Ecto neural progenitor cell (in vitro differentiated cells): ENCODE data around the gene USP10.

Experiments used
- DNase-seq: peaks from one replicate; pipeline ENCODE4 v3.0.0-alpha.2; 2018; ENCODE audit warnings: low spot score

Gene USP10

DNA sequence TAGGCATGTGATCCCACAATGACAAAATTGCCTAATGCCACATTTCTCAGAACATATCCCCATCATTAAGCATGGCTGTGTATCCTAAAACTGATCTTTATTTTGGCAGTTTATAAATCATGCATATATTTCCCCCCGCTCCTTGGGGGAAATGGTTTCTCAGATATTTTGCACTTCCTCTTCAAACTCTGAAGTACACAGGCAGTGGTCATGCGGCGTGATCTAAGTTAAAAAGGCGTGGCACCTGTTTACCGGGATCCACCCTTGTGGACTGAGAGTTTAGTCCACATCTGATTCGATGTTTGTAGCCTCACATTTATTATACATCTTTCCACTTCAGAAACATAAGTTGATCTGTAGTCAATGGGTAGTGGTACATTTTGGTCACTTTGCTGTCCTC lies 51.4 kb downstream of the USP10 start:
- DNase-seq = no peak

DNA sequence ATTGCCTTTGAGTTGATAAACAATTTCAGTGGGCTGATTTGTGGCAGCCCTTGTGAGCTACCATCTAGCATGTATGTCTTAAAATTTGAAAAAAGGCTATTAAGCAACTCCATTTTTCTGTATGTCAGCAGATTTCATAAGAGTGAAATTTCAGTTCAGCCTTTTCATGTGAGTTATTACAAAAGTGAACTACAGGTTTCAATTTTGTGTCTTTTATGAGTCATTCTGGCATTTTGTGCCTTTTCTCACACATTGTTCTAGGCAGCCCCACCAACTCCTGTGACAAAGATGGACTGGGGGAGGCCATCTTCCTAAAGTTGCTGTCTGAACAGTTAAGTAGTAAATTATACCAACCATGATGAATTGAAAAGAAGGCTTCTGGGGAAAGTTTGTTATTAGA lies 52.1 kb downstream of the USP10 start:
- no peak for DNase-seq

DNA sequence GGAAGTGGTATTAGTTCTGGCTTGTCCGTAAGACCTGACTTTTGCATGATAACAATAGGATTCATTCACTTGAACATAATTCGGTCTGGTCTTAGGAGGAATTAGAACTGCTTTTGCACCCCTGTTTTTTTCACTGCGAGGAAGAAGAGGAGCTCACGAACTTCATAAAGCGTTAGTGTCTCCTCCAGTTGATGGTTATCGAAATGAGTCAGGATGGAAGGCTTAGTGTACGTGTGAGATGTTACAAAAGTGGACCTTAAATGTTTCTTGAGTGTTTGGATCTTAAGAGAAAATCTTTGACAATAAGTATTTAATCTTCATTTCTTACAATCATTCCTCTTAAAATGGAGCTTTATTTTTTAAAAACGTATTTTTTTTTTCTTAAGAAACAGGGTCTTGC lies 52.8 kb downstream of the USP10 start:
- DNase-seq = no peak

DNA sequence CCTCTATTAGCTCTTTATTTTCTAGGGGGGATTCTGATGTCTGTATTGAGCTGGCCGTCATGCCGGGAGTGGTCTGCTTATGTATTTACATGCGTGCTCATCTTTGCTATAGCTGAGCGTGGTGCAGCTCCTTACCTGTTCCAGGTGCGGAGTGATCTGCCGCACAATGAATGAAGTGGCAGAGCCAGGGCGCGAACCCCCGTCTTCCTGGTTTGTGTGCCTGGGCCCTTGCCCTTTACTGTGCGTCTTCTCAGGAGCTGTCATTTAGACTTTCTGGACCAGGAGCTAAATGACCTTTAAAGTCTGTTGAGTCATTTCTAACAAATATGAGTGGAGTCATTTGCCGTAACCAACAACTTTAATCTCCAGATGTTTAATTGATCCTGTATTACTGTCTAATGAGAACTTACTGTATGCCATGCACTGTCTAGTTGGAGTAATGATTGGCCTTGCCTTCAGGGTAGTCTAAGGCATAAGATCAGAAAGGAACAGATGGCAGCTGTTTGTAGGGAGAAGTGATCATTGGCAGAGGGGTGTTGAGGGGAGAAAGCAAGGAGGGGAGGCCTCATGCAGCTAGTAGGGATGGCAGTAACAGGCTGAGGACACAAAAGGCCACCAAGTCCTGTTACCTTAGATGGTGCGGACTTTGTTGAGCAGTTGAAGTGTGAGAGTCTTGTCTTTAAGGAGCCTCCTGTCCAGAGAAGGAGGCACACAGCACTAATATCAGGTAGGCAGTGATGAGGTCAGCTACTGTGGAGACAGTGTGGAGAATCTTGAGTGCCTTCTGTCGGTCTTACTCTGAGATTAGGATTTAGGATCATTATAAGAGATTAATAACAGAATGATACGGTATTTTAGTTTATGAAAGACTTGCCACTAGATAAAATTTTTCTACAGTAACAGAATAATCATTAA lies 53.9 kb downstream of the USP10 start:
- DNase-seq = no peak

DNA sequence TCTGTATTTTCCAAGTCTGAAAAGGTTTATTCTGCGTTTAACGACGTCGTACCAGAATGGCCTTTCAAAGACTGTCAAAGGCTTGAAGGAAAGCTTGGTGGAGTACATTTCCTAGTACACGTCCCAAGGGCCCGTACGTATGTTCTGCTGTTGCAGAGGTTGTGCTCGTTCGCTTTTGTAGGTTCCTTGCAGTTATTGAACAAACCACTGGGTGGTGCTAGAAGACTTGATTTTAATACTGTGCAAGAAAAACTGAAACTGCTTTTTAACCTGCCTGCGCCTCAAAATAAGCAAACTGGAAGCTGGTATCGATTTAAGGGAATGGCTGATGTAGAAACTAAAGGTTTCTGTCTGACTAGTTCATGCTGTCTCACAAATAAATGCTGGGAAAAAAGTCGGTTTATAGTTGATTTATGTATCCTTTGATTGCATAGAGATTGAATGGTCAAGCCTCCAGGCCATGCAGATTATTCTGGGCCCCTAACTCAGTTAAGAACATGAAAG lies 54.6 kb downstream of the USP10 start:
- peak; percentile 73 for DNase-seq

DNA sequence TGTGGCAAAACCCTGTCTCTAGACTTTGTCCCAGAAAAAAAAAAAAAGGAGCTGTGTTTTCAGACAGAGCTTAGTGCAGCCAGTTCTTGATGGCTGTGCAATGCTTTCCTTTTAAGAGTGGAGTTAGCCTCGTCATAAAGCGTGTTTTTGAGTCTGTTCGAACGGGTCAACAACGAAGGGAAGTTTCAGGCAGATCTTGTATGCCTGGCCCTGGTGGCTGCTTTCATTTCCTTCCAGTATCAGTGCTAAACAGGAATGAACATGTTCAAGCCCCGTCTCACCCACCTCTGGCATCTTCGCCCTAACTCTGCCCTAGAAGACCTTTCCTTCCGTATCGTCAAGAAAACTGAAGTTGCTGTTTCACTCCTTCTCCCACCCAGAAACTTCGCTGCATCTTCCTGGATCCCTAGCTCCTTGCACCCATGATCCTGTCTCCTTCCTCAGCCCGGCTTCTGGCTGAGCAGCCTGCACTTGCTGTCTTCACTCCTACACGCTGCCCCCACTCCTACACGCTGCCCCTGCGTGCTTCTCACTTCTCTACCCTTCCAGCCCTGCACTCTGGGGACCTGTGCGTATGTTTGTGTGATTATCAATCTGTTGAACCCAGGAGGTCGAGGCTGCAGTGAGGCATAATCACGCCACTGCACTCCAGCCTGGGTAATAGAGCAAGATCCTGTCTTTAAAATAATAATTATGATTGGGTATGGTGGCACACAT lies 55.3 kb downstream of the USP10 start:
- DNase-seq = no peak

DNA sequence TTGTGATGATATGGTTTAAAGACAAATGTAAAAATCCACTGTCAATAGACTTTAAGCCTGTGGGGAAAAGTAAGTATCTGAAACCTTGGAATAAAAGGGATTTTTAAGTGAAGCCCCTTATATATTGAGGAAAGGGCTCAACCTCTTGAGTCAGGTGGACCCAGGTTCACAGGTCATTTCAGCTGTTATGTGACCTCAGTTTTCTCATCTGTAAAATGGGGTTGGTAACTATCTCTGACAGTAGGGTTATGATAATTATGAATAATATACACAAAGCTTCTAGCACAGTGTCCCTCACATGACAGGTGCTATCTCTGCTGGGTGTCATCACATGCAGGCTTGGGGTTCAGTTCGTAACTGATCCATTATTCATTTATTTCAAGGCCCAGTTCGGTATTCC lies 57.0 kb downstream of the USP10 start:
- no peak for DNase-seq

DNA sequence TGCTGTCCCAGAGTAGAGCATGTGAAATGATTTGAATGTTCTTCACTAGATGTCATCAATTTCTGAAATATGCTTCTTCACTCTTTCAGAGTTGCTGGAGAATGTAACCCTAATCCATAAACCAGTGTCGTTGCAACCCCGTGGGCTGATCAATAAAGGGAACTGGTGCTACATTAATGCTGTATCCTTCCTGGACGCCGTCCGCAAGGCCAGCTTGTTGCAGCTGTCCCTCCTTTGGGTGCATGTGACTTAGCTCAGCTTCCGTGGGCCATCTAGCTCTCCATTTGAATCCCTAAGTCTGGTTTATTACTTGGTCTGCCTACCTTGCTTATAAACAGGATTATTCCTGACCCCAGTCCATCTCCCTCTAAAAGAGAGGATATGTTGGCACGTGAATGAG lies 58.8 kb downstream of the USP10 start:
- no peak for DNase-seq

DNA sequence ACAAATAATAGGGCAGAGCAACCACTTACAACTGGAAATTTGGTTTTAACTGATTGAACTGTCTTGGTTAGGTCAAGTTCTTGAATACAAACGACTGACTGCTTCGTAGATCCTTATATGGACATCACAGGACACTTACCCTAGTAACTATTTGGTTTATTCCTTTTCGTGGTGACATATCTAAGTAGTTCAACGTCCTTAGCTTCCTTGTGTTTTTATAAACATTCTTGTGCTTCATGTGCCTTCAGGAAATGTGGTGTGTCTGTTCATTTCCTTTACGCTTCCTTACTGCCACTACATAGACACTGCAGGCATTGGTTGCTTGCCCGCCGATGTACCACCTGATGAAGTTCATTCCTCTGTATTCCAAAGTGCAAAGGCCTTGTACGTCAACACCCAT lies 59.3 kb downstream of the USP10 start:
- no peak for DNase-seq

DNA sequence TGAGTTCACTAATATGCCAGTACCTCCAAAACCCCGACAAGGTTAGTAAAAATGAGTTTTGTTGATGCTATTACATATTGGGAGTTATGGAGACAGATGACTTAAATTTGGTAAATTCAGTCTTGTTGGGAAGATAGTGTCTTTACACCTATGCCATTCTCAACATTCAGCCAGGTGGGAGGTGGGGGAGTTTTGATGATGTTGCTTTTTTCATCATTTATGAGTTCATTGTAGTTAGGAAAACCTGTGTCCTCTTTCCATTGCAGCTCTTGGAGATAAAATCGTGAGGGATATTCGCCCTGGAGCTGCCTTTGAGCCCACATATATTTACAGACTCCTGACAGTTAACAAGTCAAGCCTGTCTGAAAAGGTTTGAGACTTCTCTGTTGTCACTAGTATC lies 60.1 kb downstream of the USP10 start:
- no peak for DNase-seq

DNA sequence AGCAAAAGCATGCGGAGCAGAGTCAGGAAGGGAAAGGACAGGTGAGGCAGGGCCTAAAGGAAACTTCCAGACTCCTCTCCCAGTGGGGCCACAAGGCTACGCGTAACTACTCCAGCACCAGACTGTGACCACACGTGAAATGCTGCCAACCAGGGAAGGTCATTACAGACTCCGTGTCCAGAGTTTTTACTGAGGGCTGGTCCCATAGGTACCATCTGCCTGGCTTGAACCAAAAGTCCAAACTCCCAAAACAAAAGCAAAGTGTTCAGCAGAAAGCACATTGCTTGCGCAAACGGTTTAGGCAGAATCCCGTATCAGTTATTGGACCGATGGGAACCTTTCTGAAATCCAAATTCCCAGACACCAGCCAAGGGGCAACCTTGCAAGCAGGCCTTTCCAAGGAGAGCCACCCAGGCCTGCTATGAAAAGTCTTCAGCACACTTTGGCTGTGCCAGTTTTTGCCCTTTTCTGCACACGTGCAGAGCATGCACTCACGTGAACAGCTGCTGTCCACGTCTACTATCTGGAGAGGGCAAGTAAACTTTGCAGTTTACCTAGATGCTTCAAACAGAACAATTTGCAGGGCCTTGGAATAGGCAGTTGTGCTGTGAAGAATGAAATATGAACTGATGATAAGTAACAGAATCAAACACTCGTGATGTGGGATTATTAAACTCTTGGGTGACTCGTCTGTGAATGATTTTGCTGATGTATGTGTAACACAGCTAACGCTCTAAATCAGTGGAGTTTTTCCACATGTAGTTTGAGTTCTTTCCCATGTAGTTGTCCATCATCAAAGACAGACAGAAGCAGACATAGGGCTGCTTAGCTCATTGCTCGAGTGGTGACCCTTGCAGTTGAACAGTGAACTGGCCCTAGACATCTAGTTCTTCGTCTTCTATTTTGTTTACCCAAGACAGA lies 61.9 kb downstream of the USP10 start:
- DNase-seq = no peak

DNA sequence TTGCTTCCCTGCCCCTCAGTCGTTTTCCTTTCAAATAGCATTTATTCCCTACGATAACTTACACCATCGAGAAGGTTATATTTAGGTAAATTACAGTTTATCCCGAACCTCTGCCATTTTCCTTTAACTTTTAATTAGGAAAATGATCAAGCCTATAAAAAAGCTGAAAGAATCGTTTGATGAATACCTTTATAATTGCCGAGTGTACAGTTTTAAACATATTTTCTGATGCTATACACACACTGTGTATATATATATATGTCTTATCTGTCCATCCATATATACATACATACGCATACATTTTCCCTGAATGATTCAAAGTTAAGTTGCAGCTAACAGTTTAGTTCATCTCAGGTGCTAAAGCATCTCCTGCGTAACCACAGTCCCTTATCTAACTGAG lies 63.4 kb downstream of the USP10 start:
- no peak for DNase-seq

DNA sequence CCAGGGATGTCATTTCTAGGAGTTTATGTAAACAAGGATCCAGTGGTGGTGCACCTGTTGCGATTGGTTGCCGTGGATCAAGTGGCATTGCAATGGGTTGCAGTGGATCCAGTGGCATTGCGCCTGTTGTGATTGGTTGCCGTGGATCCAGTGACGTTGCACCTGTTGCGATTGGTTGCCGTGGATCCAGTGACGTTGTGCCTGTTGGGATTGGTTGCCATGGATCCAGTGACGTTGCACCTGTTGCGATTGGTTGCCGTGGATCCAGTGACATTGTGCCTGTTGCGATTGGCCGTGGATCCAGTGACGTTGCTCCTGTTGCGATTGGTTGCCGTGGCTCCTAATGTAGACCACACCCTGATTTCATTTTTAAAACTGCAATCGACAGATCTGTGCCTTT lies 63.8 kb downstream of the USP10 start:
- DNase-seq = no peak

DNA sequence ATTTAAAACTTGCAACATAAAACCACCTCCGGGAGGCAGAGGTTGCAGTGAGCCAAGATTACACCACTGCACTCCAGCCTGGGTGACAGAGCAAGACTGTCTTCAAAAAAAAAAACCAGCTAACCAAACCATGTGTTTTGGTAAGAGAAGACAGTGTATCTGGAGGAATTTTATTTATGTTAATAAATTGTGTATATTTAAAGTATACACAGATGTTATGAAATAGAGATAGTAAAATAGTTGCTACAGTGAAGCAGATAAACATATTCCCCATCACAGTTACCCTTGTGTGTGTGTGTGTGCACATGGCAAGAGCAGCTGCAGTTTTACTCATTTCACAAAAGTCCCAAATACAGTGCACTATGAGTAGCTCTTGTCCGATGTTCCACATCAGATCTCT lies 65.2 kb downstream of the USP10 start:
- DNase-seq = no peak

DNA sequence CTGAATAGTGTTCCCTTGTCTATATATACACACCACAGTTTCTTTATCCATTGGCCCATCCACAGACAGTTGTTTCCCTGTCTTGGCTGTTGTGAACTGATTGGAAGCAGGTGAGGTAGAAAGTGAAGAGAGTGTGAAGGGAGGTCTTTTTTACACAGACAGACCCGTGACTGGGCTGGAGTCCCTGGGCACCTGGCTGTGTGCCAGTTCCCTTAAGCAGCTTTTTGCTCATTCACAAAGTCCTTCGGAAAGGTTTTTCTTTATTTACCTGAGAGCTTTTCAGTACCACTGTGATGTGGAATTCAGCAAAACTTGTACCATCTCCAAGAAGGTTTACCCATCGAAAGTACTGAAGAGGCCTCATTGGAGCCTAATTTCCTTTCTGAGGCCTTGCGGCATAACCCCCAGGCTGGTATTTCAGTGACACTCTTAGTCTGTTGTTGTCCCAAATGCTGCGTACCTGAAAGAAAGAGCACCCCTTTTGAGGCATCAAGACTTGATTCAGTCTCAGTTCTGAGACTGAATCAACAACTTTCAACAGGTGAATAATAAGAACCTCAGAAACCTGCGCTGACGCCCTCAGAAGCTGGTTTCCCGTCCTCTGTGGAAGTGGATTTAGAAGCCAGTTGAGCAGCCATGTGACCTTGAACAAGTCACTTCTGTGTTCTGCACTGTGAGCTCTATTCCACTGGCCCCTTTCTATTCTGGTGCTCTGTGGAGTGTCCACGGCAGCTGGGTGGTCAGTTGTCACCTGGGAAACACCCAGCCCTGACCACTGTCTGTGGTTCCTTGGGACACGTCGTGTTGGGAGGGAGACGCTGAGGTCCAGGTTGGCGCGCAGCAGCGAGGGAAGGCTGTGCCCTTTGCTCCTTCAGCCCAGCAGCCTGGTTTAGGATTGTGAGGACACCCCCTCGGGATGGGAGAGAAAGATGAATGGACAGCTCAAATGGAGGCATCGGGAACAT lies 66.1 kb downstream of the USP10 start:
- no peak for DNase-seq

DNA sequence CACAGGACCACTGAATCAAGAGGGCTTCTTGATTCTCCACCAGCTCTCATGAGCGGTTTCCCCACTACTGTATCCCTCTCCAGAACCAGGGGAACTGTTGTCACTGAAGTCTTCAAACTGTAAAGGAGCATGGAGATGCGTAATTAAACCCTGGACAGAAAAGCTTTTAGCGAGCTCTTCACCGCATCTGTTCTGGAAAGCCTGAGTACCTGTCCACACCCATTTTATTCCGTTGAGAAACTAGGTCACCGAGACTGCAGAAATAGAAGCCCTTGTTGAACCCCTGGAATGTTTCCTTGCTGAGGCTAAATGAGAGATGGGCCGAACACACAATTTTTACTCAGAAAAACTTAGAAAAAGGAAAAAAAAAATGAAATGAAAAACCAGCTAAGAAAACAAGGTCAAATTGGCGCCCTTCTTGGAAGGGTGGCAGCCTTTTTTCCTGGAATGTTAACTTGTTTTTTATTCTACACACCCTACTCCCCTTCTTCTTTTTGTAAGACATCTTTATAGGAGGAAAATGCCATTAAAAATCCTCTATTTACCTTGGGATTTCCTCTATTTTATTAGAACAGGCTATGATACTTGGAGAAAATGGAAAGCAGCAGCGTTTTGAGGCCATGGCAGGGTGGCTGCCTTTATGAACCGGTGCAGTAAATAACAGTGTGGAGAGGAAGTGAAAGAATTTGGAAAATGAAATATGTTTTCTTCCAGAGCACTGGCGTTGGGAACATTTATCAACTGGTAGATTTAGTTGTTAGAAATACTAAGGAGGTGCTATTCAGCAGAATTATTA lies 67.4 kb downstream of the USP10 start:
- DNase-seq = no peak

DNA sequence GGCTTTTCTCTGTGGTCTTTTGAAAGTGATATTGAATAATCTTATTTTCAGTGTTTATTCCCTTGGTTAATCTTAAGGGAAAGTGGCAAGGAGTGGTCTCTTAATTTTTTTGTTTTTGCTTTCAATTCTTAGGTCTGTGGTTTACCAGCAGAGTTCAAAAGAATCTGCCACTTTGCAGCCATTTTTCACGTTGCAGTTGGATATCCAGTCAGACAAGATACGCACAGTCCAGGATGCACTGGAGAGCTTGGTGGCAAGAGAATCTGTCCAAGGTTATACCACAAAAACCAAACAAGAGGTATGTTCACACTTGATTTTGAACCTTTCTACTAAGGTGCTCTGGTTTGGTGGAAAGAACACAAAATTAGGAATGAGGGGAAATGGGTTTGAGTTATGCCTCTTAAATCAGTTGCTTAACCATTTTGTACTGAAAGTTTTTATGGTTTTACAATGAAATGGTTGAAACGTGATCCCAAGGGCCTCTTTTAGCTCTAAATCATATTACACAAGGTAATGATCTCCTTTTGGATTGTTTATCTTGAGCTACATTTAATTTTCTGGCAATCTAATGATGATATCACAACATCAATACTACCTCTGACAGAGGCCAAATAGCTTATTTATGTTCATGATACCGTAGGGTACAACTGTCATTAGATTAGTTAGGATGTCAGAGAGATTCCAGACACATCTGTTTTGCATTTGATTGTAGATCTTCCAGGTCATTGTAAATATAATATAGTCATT lies 68.4 kb downstream of the USP10 start:
- no peak for DNase-seq

DNA sequence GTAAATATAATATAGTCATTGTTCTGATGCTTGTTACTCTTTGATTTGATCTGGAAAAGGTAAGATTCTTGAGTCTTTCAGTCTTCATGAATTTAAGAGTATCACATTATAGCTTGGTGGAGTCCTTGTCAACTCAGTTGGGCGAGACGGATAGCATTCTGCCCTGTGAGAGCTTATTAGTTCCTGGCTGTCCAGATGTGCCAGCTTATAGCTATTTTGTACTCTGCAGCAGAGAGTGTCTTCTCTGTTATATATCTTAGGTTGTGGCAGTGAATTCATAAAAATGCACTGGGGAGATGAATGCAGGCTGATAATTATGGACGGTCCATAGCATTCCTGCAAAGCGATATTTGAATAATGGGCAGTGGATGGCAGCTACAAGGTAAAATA lies 69.0 kb downstream of the USP10 start:
- no peak for DNase-seq

DNA sequence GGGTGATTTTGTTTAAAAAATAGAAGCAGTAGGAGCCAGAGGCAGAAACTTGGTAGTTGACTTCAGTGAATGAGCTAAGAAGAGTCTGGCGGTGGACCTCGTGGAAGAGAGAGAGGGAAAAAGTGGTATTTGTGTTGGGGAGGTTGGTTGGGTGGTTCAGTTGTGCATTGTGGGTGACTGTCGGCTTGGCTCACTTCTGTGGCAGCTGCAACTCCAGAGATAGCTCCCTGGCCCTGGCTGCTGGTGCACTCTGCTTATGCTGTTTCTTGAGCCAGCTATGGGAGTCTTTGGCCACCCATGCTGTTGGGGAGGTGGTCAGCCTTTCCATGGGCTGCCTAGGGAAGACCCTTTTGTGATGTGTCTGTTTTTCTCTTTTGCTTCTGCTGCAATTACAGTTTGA lies 69.6 kb downstream of the USP10 start:
- DNase-seq = no peak

DNA sequence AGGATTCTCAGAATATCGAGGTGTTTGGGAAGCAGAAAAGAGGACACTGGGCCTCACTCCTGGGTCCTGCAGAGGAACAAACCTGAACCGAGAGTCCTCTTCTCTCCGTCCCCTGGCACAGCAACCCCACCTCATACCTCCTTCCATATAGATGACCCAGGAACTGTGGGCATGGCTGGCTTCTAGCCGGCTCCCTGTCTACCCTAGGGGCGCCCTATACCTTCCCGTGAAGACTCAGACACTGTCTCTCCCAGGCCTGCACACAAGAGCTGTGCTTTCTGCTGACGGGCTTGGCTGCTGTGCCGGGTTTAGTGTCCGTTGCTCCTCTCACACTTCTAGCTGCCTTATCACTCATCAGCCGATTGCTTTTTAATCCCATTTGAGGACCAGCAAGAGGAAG lies 73.5 kb downstream of the USP10 start:
- no peak for DNase-seq
